Measurements from ENCODE around the gene SUGT1. TPM values are rescaled to one million over a fixed set of nuclear protein-coding genes. Genes with fewer than 3 reads are reported as not detected.

Gene SUGT1
- total RNA-seq, 3 donors from 2014 or later (not counting 1 experiment from before 2014, with no cell fraction given), result 27.4 to 34.4 (median 29.7) TPM

Other genes starting within 250 kb of the SUGT1 start
- gene THSD1, start 246.7 kb upstream of the SUGT1 start, total RNA-seq, result 1 to 10 TPM in 1 of 3 donors, under 1 TPM in 2; 0.61 to 1.2 (median 0.84) TPM
- gene VPS36, start 202.2 kb upstream of the SUGT1 start, total RNA-seq, result 10 to 100 TPM; 59.0 to 64.2 (median 63.3) TPM
- 10 to 100 TPM; 12.0 to 15.6 (median 13.1) TPM for gene CKAP2, start 197.4 kb upstream of the SUGT1 start, total RNA-seq
- 10 to 100 TPM; 11.9 to 16.2 (median 15.4) TPM for gene HNRNPA1L2, start 10.4 kb upstream of the SUGT1 start, total RNA-seq
- not detected for gene CNMD, start 87.0 kb downstream of the SUGT1 start, total RNA-seq
- not detected for gene PCDH8, start 195.8 kb downstream of the SUGT1 start, total RNA-seq